ENCODE data around the gene SAP130.
A peak's percentile ranks its signal among the peaks of the same experiment; 100 is the strongest.

Gene SAP130

GRCh38 chr2:128004509-128004908, 23.4 kb downstream of the SAP130 start:
- Mint-ChIP-seq H3K27ac (no peak overlapping the region), H3K4me3 (no peak overlapping the region), H3K9me3 (no peaks in the 10 kb centered on the region), H3K36me3 (ENCODE audit: insufficient read depth) (peaks cover 87% of the 10 kb centered on the region), H3K4me1 (ENCODE audit: low read depth in 2 of 2) (no peaks in the 10 kb centered on the region), H3K27me3 (no peaks in the 10 kb centered on the region)
- DNase-seq: no peak
- no peak for ATAC-seq (replicated peaks)

- H3K36me3 Mint-ChIP-seq (ENCODE audit: insufficient read depth): peaks cover 87% of the 10 kb centered on the region
- no peaks in the 10 kb centered on the region for H3K9me3 Mint-ChIP-seq
- no peak overlapping the region for H3K4me3 Mint-ChIP-seq
- no peak for DNase-seq
- ATAC-seq (replicated peaks): no peak
- no peaks in the 10 kb centered on the region for H3K27me3 Mint-ChIP-seq
- no peaks in the 10 kb centered on the region for H3K4me1 Mint-ChIP-seq (ENCODE audit: low read depth in 2 of 2)
- no peak overlapping the region for H3K27ac Mint-ChIP-seq
These were observed 24.4 kb downstream of the SAP130 start for GRCh38 chr2:128003463-128003862.

- ATAC-seq (replicated peaks) (no peak), DNase-seq (no peak)
- no peak overlapping the region for H3K27ac Mint-ChIP-seq
- H3K4me3 Mint-ChIP-seq: no peak overlapping the region
- H3K4me1 Mint-ChIP-seq (ENCODE audit: low read depth in 2 of 2): no peaks in the 10 kb centered on the region
- no peaks in the 10 kb centered on the region for H3K9me3 Mint-ChIP-seq
- no peaks in the 10 kb centered on the region for H3K27me3 Mint-ChIP-seq
- H3K36me3 Mint-ChIP-seq (ENCODE audit: insufficient read depth): peaks cover 92% of the 10 kb centered on the region
These were observed 31.7 kb downstream of the SAP130 start for GRCh38 chr2:127996160-127996559.

GRCh38 chr2:127995725-127996124, 32.1 kb downstream of the SAP130 start:
- H3K36me3 Mint-ChIP-seq (ENCODE audit: insufficient read depth): peaks cover 93% of the 10 kb centered on the region
- H3K4me3 Mint-ChIP-seq: no peak overlapping the region
- ATAC-seq (replicated peaks) (no peak), DNase-seq (no peak)
- no peaks in the 10 kb centered on the region for H3K4me1 Mint-ChIP-seq (ENCODE audit: low read depth in 2 of 2)
- no peaks in the 10 kb centered on the region for H3K27me3 Mint-ChIP-seq
- no peaks in the 10 kb centered on the region for H3K9me3 Mint-ChIP-seq
- H3K27ac Mint-ChIP-seq: no peak overlapping the region

- H3K9me3 Mint-ChIP-seq: no peaks in the 10 kb centered on the region
- no peak overlapping the region for H3K4me3 Mint-ChIP-seq
- peaks cover 92% of the 10 kb centered on the region for H3K36me3 Mint-ChIP-seq (ENCODE audit: insufficient read depth)
- no peak for ATAC-seq (replicated peaks)
- no peaks in the 10 kb centered on the region for H3K27me3 Mint-ChIP-seq
- no peaks in the 10 kb centered on the region for H3K4me1 Mint-ChIP-seq (ENCODE audit: low read depth in 2 of 2)
- no peak for DNase-seq
- no peak overlapping the region for H3K27ac Mint-ChIP-seq
These were observed 34.2 kb downstream of the SAP130 start for GRCh38 chr2:127993659-127994058.

GRCh38 chr2:127991742-127992141, 36.1 kb downstream of the SAP130 start:
- Mint-ChIP-seq H3K27ac (no peak overlapping the region), H3K9me3 (no peaks in the 10 kb centered on the region), H3K4me3 (no peak overlapping the region), H3K4me1 (ENCODE audit: low read depth in 2 of 2) (no peaks in the 10 kb centered on the region), H3K36me3 (ENCODE audit: insufficient read depth) (peaks cover 94% of the 10 kb centered on the region), H3K27me3 (no peaks in the 10 kb centered on the region)
- DNase-seq (no peak), ATAC-seq (replicated peaks) (no peak)

GRCh38 chr2:127986548-127987079, 41.2 kb downstream of the SAP130 start:
- H3K4me3 Mint-ChIP-seq: no peak overlapping the region
- no peaks in the 10 kb centered on the region for H3K9me3 Mint-ChIP-seq
- DNase-seq (no peak), ATAC-seq (replicated peaks) (no peak)
- H3K27me3 Mint-ChIP-seq: no peaks in the 10 kb centered on the region
- peaks cover 80% of the 10 kb centered on the region for H3K36me3 Mint-ChIP-seq (ENCODE audit: insufficient read depth)
- no peak overlapping the region for H3K27ac Mint-ChIP-seq
- peaks cover 0 to 5% of the 10 kb centered on the region in 2 donors for H3K4me1 Mint-ChIP-seq (ENCODE audit: low read depth in 2 of 2)

- Mint-ChIP-seq H3K36me3 (ENCODE audit: insufficient read depth) (peaks cover 72% of the 10 kb centered on the region), H3K27ac (peak overlapping the region in 1 of 2 donors; percentile 26), H3K4me1 (ENCODE audit: low read depth in 2 of 2) (peaks cover 0 to 5% of the 10 kb centered on the region in 2 donors), H3K4me3 (no peak overlapping the region), H3K27me3 (no peaks in the 10 kb centered on the region), H3K9me3 (no peaks in the 10 kb centered on the region)
- DNase-seq (no peak), ATAC-seq (replicated peaks) (no peak)
These were observed 42.1 kb downstream of the SAP130 start for GRCh38 chr2:127985735-127986134.

GRCh38 chr2:127985026-127985734, 42.7 kb downstream of the SAP130 start:
- no peak for ATAC-seq (replicated peaks)
- Mint-ChIP-seq H3K36me3 (ENCODE audit: insufficient read depth) (peaks cover 72% of the 10 kb centered on the region), H3K4me1 (ENCODE audit: low read depth in 2 of 2) (peaks cover 0 to 5% of the 10 kb centered on the region in 2 donors), H3K9me3 (no peaks in the 10 kb centered on the region), H3K27ac (peak overlapping the region in 1 of 2 donors; percentile 26), H3K27me3 (no peaks in the 10 kb centered on the region), H3K4me3 (no peak overlapping the region)
- no peak for DNase-seq

- Mint-ChIP-seq H3K27ac (peak overlapping the region; percentile 26 to 42), H3K4me1 (ENCODE audit: low read depth in 2 of 2) (peaks cover 0 to 5% of the 10 kb centered on the region in 2 donors), H3K27me3 (no peaks in the 10 kb centered on the region), H3K9me3 (no peaks in the 10 kb centered on the region), H3K36me3 (ENCODE audit: insufficient read depth) (peaks cover 73% of the 10 kb centered on the region), H3K4me3 (no peak overlapping the region)
- no peak for DNase-seq
- ATAC-seq (replicated peaks): no peak
These were observed 43.3 kb downstream of the SAP130 start for GRCh38 chr2:127984551-127984950.

- H3K4me1 Mint-ChIP-seq (ENCODE audit: low read depth in 2 of 2): peaks cover 0 to 2% of the 10 kb centered on the region in 2 donors
- no peak overlapping the region for H3K4me3 Mint-ChIP-seq
- no peaks in the 10 kb centered on the region for H3K27me3 Mint-ChIP-seq
These were observed 58.4 kb downstream of the SAP130 start for GRCh38 chr2:127969446-127969845.

GRCh38 chr2:127968610-127969339, 59.1 kb downstream of the SAP130 start:
- Mint-ChIP-seq H3K27ac (peak overlapping the region in 1 of 2 donors; percentile 38), H3K36me3 (ENCODE audit: insufficient read depth) (peaks cover 52% of the 10 kb centered on the region), H3K4me1 (ENCODE audit: low read depth in 2 of 2) (peaks cover 0 to 2% of the 10 kb centered on the region in 2 donors), H3K27me3 (no peaks in the 10 kb centered on the region), H3K9me3 (no peaks in the 10 kb centered on the region), H3K4me3 (no peak overlapping the region)
- DNase-seq (no peak), ATAC-seq (replicated peaks) (no peak)

More at GRCh38 chr2:127969446-127969845, 58.4 kb downstream of the SAP130 start:
- peaks cover 55% of the 10 kb centered on the region for H3K36me3 Mint-ChIP-seq (ENCODE audit: insufficient read depth)
- DNase-seq (no peak), ATAC-seq (replicated peaks) (no peak)
- H3K9me3 Mint-ChIP-seq: no peaks in the 10 kb centered on the region
- H3K27ac Mint-ChIP-seq: peak overlapping the region in 1 of 2 donors; percentile 38

- ATAC-seq (replicated peaks) (no peak), DNase-seq (no peak)
- Mint-ChIP-seq H3K4me1 (ENCODE audit: low read depth in 2 of 2) (peaks cover 0 to 3% of the 10 kb centered on the region in 2 donors), H3K9me3 (no peaks in the 10 kb centered on the region), H3K36me3 (ENCODE audit: insufficient read depth) (peaks cover 45% of the 10 kb centered on the region), H3K4me3 (no peak overlapping the region), H3K27me3 (no peaks in the 10 kb centered on the region), H3K27ac (no peak overlapping the region)
These were observed 66.1 kb downstream of the SAP130 start for GRCh38 chr2:127961729-127962128.

GRCh38 chr2:127957240-127957639, 70.6 kb downstream of the SAP130 start:
- ATAC-seq (replicated peaks): no peak
- no peak for DNase-seq
- H3K9me3 Mint-ChIP-seq: no peaks in the 10 kb centered on the region
- H3K36me3 Mint-ChIP-seq (ENCODE audit: insufficient read depth): peaks cover 36% of the 10 kb centered on the region
- H3K27ac Mint-ChIP-seq: peak overlapping the region; percentile 50 to 63
- no peak overlapping the region for H3K4me3 Mint-ChIP-seq
- no peaks in the 10 kb centered on the region for H3K27me3 Mint-ChIP-seq
- H3K4me1 Mint-ChIP-seq (ENCODE audit: low read depth in 2 of 2): peaks cover 0 to 3% of the 10 kb centered on the region in 2 donors
